Femur (tissue), 1 donor: ENCODE measurements around the gene RAB35.

ENCODE experiments used
- DNase-seq: peaks from one replicate; pipeline ENCODE4 v3.0.0-alpha.2; 2017

Gene RAB35

DNA sequence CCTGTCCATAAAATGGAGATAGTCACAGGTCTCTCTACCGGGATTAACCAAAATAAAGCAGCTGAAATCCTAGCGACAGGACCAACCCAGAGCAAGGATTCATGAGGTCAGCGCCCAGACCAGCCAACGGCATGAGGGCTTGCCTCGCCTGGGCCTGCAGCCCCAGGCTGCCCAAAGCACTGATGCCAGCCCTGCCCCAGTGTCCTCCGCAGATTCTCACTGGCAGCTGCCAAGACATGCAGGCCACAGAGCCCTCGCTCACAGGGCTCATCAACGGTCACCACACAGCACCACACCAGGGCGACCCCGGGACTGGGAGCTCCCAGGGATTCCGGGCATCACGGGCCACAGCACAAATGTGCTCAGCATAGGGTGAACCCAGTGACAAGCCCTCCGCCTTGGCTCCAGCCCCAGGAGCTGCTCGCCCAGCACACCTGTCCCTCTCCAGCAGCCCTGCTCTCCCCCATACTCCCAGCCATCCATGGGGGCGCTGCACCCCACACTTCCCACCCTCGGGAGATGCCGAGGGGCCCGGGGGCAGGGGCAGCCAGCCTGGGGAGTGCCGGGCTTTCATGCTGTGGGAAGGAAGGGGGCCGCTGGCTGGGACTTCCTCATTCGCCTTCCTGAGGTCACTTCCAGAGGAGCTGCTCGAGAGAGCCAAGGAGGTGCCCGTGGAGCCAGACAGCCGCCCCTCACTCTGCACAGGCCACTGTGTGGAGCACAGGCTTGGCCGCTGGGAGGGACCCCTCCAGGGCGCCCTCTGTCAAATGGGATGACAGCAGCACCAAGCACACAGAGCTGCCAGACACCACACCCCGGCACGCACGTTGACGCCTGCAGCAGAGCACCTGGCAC lies 14.1 kb downstream of the RAB35 start:
- no peak for DNase-seq

DNA sequence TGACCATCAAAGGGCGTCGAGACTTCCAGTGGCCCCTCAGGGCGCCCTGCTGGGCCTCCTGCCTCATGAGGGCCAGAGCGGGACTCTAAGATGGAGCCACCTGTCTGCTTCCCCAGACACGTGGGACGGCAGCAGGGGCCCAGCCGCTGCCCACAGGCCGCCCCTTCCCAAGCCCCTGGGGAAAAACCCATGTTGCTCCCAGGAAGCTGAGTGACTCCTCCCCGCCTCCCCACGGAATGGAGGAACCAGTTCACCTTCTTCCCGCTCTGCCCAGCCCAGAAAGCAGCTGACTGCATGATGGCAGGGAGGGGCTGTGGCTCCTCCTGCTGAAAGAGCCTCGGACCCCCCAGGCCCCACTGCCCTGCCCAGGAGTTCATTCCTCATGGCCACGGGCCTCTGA lies 14.9 kb downstream of the RAB35 start:
- no peak for DNase-seq

- DNase-seq: no peak
Measured at GRCh38 chr12:120101182-120101581, 15.4 kb downstream of the RAB35 start.

DNA sequence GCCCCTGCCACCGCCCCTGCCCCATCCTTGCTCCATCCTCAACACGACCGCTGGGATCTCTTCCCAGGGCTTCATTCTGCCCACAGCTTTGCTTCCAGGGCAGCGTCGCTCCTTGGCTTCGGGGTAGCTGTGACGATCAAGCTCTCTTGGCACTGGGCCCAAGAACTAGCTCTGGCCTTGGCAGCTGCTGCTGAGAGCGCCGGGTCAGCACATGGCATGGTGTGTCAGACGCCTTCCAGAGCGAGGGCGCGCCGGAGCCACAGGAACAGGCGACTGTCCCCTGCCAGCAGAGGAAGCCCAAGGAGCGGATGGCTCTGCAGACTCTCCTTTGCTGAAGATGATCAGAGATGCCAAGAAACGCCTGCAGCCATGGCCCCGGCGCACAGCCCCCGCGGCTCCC lies 15.9 kb downstream of the RAB35 start:
- peak; percentile 75 for DNase-seq

- DNase-seq: no peak
Measured at GRCh38 chr12:120099738-120100137, 16.8 kb downstream of the RAB35 start.

- no peak for DNase-seq
Measured at GRCh38 chr12:120098756-120099470, 17.6 kb downstream of the RAB35 start.

- no peak for DNase-seq
Measured at GRCh38 chr12:120096671-120097202, 19.8 kb downstream of the RAB35 start.

- no peak for DNase-seq
Measured at GRCh38 chr12:120095736-120096135, 20.8 kb downstream of the RAB35 start.

- no peak for DNase-seq
Measured at GRCh38 chr12:120095331-120095730, 21.2 kb downstream of the RAB35 start.

GRCh38 chr12:120094485-120094884 lies 22.1 kb downstream of the RAB35 start:
- no peak for DNase-seq

DNA sequence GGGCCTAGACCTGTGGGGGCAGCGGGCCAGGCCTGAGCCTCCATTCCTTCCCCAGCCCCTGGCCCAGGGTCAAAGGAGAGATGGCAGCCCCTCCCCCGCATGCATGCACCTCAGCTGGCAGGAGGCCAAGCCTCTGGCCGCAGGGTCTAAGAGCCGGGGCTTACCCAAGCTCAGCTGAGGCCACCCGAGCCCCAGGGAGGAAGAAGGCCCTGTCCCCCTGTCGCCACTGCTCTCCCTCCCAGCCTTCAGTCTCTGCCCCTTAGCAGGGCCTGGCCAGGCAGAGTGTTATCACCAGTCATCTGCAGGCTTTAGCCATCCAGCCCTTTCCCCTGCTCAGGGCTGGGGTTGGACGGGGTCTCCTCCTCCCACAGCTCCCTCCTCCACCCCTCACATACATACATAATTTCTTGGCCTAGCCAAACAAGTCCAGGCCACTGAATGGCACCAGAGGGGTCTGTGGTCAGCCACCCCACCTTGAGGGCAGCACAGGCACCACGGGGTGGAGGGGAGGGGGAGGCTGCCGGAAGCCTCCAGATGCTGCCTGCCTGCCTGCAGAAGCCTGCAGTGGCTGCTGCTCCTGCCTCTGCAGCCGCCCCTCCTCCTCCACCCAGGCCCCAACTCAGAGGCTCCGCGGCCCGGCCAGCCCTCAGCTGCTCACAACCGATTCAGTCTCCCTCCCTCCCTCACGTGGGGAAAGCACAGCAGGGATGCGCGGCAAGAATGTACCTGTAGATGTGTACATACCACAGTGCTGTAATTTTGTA lies 22.8 kb downstream of the RAB35 start:
- DNase-seq: no peak

GRCh38 chr12:120093336-120093591 lies 23.3 kb downstream of the RAB35 start:
- DNase-seq: no peak

GRCh38 chr12:120092551-120093335 lies 23.8 kb downstream of the RAB35 start:
- DNase-seq: no peak

- DNase-seq: no peak
Measured at GRCh38 chr12:120091371-120092090, 25.0 kb downstream of the RAB35 start.

DNA sequence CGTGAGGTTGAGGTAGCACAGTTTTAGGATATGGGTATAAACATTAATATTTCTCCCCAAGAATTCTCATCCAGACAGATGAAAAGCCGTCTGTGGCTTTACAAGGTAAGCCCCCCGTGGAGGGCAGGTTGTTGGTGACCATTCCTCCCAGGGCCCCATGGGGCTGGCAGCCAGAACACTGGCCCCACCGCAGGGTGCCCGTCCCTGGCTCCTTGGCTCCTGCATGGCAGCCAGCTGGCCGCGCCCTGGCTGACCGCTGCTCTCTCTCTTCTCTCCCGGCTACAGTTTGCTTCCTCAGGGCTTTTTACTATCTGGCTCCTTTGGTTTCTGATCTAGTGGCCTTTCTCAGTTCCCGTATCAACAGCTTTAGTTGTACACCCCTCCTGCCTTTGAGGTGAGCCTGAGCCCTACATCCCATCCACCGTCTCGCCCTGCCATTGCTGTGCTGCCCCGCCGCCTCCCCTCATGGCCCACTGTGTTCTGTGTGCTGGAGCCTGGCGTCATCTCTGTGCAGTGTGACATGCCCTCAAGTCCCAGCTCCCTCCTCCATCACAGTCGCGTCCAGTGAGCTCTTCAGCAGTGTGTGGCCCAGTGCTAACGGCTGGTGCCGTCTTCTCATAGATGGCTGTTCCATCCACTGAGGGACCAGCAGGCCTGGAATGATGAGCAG lies 25.8 kb downstream of the RAB35 start:
- DNase-seq: no peak

GRCh38 chr12:120090206-120090605 lies 26.3 kb downstream of the RAB35 start:
- DNase-seq: no peak

- DNase-seq: no peak
Measured at GRCh38 chr12:120089796-120090195, 26.8 kb downstream of the RAB35 start.

GRCh38 chr12:120089105-120089504 lies 27.4 kb downstream of the RAB35 start:
- no peak for DNase-seq

DNA sequence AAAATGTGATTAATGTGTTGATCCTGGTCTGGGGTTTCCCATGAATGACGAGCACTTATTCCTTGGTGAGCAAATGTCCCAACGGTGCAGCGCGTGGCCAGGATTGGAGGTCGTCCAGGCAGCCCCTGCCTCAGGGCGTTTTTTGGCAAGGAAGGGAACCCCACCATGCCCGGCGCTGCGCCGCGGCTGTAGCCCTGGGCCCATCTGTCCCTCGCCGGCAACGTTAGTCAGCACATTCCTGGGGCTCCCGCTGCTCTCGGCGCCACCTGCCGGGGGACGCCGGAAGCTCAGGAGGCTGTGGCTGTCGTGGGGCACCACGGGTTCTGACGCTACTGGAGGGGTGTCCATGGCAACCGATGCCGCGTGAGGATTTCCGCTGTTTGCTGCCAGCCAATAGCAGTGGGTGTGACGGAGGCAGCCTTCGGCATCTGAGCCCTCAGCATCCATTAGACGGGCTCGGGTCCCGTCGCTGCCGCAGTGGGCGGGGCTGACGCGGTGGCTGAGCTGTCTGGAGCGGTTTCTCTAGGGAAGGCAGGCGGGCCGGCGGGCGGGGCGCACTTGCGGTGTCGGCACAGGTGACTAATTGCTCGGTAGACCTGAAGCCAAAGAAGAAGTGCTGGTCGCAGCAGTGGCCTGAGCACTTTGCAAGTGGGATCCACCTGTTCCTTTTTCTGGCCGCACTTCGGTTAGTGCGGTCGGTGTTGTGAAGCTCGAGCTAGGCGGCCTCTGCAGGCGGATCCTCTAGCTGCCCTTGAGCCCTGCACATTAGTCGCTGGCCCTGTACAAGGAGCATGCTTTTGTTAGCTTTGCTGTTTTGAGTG lies 29.5 kb downstream of the RAB35 start:
- peak; percentile 98 for DNase-seq

GRCh38 chr12:120085920-120086645 lies 30.5 kb downstream of the RAB35 start:
- DNase-seq: no peak
